ENCODE data around the gene CDH22.
A peak's percentile ranks its signal among the peaks of the same experiment; 100 is the strongest.

Gene CDH22

GRCh38 chr20:46192376-46192944 is 115.8 kb downstream of the CDH22 start:
- no peak for DNase-seq (ENCODE audit: low read depth)

DNA sequence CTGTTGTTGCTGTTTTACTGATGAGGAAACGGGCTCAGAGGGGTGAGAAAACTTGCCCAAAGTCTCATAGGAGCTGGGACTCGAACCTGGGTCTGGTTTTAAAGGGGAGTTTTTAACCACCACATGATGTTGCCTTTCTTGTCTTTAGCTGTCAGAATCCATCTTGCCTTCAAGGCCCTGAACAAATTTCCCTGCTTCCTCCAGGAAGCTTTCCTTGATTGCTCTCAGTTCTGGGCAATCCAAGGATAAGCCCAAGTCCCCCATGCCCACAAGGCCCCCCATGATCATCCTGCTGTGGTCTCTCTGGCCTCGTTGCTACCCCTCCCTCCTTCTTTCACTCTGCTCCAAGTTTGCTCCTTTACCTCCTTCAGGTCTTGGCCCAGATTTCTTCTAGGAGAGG is 116.7 kb downstream of the CDH22 start:
- DNase-seq (ENCODE audit: low read depth): no peak

- no peak for DNase-seq (ENCODE audit: low read depth)
Observed at GRCh38 chr20:46191168-46191540, 117.1 kb downstream of the CDH22 start.

- DNase-seq (ENCODE audit: low read depth): no peak
Observed at GRCh38 chr20:46190478-46191167, 117.7 kb downstream of the CDH22 start.

DNA sequence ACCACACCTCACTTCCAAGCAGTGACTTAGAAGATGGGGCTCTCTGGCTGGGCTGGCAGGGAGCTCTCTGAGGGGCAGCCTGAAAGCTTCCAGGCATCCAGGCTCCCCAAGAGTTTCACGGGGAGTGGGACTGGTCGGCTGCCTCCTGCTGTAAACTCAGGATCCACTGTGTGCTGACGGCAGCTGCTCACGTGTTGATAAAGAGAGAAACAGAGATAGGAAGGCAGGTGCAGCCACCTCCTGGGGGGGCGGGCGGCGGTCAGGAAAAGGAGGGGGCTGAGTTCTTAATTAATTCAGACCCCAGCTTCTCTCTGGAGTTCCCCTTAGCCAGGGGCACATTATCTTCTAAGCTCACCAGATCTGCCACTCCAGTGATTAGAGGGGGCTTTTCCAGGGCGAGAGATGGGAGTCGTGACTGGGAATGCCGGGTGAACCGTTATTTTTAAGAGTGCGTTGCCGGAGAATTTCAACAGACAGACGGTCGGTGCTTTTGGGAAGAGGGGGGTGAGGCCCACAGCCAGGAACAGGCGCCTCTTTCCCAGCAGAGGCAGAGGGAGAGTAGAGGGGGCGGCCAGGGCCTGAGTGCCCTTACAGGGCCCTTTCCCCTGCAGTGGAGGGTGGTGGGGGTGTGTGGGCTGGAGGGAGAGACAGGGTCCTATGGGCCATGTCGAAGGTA is 119.3 kb downstream of the CDH22 start:
- DNase-seq (ENCODE audit: low read depth): no peak

DNA sequence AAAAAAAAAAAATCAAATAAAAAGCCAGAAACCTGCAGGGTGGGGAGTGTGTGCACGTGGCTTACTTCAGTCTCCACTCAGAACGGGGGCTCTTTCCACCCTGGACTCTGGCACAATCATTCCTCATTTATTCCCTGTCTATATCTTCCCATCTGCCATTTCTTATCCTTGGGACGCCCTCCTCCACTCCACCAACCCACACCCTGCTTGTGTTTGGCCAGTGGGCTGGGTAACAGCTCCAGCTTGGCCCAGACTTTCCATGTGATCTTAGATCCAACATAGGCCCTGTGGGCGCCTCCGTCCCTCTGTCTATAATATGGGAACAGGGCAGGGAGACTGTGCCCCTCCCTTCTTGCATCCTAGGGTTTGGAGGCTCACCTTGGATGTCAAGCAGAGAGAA is 122.1 kb downstream of the CDH22 start:
- DNase-seq (ENCODE audit: low read depth): no peak

GRCh38 chr20:46185353-46185752 is 122.9 kb downstream of the CDH22 start:
- no peak for DNase-seq (ENCODE audit: low read depth)

- DNase-seq (ENCODE audit: low read depth): no peak
Observed at GRCh38 chr20:46183768-46184167, 124.5 kb downstream of the CDH22 start.

DNA sequence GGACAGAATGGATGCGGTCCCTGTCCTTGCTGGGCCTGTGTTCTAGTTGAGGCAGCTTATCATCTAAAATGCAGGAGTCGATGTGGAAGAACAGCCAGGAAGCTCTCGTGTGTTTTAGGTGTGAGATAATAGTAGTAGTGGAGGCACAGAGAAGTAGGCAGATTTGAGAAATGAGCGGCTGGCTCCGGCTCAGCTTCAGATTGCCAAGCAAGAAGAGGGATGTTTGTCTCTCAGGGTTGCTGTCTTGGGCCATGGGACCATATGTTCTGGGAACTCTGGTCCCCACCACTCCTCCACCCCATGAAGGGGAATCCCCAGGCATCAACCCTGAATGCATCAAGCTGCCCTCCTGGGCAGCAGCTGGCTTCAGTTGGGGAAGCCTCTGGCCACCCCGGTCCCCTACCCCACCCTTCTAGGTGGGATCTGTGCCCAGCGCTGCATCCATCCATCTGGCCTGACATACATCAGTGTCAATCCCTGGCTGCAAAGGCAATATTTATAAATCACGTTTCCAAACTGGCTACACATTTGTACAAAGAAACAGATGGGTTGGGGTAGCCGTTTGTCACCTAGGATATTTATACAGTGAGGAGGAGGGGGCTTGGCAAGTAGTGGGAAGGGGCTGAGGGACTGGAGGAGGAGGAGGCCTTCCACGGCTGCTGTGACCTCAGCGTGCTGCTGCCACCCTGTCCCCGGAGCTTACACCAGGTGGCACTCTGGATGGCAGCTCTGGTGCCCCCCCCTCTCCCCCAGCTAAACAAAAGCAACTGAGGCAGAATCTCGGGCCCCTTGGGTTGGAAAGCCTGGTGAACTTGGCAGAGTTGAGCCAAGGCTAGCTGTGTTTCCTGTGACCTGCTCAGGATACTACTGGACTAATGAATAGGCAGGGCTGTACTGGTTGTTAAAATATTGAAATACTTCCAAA is 125.8 kb downstream of the CDH22 start:
- no peak for DNase-seq (ENCODE audit: low read depth)

DNA sequence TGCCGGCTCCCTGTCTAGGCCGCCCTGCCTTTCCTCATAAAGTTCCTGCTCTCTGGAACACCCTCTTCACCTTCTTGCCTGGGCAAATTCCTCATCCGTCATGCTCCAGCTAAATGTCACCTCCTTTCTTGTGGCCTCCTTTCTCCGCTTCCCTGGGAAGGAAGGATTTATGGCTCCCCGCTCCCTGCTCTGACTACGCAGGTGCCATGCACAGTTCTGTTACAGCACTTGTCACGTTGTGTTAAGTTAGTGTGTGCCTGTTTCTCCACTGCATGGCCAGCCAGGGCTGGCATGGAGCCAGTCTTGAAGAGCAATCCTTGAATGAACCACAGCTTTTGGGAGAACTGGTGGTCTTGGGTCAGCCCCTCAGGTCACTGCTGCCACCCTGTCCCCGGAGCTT is 128.4 kb downstream of the CDH22 start:
- no peak for DNase-seq (ENCODE audit: low read depth)

- no peak for DNase-seq (ENCODE audit: low read depth)
Observed at GRCh38 chr20:46178891-46179290, 129.4 kb downstream of the CDH22 start.

GRCh38 chr20:46177768-46178167 is 130.5 kb downstream of the CDH22 start:
- no peak for DNase-seq (ENCODE audit: low read depth)

- no peak for DNase-seq (ENCODE audit: low read depth)
Observed at GRCh38 chr20:46176739-46177378, 131.4 kb downstream of the CDH22 start.

DNA sequence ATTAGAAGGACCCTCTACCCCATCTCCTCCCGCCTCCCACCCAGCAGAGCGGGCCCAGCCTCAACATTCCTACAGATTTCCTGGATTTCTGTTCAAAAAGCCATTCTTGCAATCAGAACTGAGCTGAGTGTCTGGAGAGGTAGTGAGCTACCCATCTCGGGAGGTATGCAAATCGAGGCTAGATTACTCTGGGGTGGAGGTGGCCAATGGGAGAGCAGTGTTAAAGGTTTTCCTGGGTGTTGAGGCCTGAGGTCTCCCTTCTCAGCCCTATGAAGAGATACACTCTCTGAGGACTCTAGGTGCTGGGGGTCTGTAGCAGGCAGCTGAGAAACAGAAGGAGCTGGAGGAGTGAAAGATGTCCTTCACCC is 133.2 kb downstream of the CDH22 start:
- DNase-seq (ENCODE audit: low read depth): no peak

DNA sequence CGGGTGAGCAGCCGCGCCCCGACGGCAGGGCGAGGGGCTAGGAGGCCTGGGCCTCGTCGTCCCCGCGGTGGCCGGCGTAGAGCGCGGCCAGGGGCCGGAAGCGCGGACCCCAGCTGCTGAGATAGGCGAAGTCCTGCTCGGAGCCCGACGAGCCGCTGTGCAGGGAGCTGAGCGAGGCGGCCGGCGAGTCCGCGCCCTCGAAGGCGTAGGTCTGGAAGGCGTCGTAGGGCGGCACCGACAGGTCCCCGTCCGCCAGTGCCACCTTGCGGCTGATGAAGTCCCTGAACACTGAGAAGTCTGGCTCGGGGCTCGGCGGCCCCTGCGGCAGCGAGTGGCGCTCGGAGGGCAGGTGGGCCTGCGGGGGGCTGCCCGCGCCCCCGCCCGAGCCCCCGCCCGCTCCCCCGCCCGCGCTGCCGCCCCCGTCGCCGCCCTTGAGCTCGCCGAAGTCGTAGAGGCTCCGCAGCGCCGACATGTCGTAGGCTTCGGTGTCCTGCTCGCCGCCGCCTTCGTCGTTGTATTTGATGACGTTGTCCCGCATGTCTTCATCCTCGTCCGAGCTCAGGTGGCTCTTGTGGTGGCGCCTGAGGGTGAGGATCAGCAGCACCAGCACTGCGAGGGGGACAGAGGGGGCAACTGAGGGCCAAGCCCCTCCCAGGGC is 133.7 kb downstream of the CDH22 start:
- peak; percentile 63 for DNase-seq (ENCODE audit: low read depth)

DNA sequence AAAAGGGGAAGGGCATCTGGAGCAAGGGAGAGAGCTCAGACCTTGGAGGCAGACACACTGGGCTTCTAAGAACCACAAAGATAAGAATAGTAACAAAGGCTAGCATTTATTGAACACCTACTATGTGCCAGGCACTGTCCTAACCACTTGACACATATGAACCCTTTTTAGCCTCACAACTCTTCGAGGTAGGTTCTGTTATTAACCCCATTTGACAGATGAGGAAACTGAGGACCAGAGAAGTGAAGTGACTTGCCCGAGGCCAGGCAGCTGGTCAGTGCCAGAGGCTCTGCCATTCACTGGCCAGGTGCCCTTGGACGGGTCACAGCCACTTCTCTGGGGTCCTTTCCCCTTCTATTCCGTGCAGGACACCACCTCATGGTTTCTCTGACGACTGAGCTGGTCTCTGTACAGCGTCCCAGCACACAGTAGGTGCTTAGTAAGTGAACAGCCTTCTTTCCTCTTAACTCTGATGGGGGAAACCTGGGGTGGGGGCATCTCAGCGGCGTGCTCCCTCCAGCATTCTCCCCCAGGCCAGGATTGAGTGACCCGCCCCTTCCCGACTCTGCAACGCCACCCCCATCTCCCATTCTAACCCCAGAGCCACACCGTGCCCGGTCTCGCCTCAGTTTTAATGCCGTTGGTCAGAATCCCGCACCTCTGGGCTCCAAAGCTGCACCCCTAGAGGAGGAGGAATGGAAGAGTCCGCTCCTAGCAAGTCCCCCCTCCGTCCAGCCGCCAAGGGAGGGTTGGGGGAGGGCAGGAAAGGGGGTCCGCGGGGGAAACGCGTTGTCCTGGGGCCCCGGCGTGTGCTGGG is 134.4 kb downstream of the CDH22 start:
- DNase-seq (ENCODE audit: low read depth): no peak

GRCh38 chr20:46172961-46173536 is 135.2 kb downstream of the CDH22 start:
- DNase-seq (ENCODE audit: low read depth): no peak

DNA sequence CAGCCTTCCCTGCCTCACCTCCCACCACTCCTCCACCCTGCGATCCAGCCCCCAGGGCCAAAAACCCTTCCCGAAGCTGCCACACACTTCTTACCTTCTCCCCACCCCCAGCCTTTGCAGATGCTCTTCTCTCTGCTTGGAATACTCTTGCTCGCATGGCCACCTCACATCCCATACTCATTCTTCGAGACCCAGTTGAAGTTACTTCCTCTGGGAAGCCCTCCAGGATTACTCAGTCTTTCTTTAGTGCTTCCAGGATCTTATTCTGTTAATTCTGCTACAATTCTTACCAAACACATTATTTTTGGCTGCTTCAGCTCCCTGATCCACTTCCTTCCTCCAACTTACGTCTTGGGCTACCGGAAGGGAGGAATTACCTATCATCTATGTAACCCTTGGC is 135.8 kb downstream of the CDH22 start:
- no peak for DNase-seq (ENCODE audit: low read depth)

DNA sequence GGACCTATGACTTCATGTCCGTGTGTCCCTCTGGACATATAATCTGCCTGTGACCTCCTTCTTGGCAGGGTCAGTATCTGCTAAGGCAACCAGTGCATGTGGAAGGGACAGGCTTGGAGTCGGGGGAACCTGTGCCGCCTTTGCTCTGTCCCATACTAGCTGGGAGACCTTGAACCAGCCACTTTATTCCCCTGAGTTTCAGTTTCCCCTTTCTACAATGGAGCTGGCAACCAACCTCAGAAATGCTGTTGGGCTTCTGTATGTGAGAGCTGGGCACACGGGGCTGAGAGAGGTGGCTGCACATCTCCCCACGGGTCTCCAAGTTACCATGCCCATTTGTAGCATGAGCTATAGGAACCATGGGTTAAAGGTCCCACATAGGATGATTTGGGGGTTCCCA is 136.4 kb downstream of the CDH22 start:
- DNase-seq (ENCODE audit: low read depth): no peak

- DNase-seq (ENCODE audit: low read depth): no peak
Observed at GRCh38 chr20:46171476-46171875, 136.8 kb downstream of the CDH22 start.

Data from stimulated activated CD8-positive, alpha-beta memory T cell treated with anti-CD3 and anti-CD28 coated beads, Interleukin-4, amount 100 ng/mL, for 24 hours (primary cell).